SH-SY5Y (cell line): ENCODE measurements around the gene CCDC195.

ENCODE experiments used
- GATA2 ChIP-seq: IDR thresholded peaks from 2 replicates; pipeline ENCODE4 v1.6.1; 2011; ENCODE audit warnings: mild to moderate bottlenecking, low read depth, low read length
- GATA3 ChIP-seq: IDR thresholded peaks from 2 replicates; pipeline ENCODE4 v1.6.1; 2011; ENCODE audit warnings: low read depth, mild to moderate bottlenecking, low read length, moderate library complexity

DNA sequence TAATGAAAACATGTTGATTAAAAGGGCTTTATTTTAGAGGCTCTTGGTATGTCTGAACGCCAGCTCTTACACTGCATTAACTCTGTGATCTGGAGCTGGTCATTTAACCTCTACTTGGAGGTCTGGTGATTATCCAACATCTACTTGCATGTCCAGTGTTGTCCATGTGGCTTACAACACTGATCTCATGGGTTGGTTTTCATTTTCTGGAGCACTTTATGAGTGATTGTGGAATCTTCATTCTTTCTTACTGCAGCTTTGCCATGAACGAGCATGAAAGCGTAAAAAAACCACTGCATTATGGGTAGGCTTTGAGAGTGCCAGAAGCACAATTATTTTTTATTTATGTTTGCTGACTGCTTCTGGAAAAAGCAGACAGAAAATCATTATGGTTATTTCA is 4.8 kb downstream of the CCDC195 start:
- no peak for TF ChIP-seq GATA3
- TF ChIP-seq GATA2, result no peak
